ENCODE data around the gene CENPC. TPM values are rescaled to one million over a fixed set of nuclear protein-coding genes. Genes with fewer than 3 reads are reported as not detected.

CENPC gene
- total RNA-seq, 1 experiment from 2014 or later = 11.8 TPM

DNA sequence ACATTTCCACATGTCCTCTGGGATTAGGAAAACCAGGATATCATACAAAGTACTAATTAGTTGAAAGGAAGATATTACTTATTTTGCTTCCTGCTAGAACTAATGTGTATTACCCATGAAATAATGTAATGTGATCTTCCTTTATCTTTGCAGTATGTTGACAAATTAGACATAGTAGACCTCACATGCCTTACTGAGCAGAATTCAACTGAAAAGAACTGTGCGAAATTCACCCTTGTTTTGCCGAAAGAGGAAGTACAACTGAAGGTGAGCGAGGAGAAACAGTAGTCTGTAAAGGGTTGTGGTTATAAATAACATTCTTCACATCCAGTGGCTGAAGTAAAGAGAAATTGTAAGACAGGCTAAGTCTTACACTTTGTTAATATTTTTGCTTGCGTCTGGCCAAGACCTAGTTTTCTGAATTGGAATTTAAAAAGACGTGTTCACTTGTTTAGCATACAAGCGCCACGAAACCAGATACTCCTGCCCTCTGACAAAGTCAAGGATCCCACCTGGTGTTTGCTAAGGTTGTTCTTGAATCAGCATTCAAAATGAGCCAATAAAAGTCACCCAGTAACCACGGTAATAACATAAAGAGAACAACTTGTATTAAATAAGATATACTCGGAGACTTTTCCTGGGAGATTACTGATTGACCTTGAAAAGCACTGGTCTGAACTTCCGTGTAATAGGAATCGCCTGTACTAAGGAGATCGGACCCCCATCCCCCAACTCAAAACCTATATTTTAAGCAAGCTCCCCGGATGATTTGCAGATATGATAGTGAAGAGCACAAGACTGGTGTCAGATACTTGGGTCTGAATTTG lies 30.1 kb upstream of the CENPC start:
- no peak overlapping the region for H3K27ac ChIP-seq (ENCODE audit: low read depth, low read length, poor library complexity, severe bottlenecking)
- POLR2A ChIA-PET (ENCODE audit: low non-redundant PET) = no interaction called here
- no TSS peak for BruUV-seq (replicated peaks)

DNA sequence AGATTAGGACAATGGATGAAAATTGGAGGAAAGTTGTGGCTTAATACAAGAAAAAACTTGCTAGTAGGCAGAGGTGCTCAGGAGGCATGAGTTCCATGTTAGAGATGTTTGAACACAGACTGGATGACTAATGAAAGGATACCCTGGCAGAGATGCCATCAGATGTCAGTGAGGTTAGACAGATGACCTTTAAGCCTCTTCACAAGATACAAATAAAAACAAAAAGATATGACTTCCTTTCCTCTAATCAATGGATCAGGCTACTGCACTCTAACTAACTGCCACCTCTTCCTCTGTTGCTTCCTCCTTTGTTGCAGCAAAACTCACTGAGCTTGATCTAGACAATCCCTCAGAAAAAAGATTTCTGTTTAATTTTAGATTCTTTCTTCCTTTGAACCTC lies 27.9 kb upstream of the CENPC start:
- Histone ChIP-seq H3K4me3 (ENCODE audit: low read depth, low read length, poor library complexity, severe bottlenecking) (no peak overlapping the region), H3K27ac (ENCODE audit: low read depth, low read length, poor library complexity, severe bottlenecking) (no peak overlapping the region), H3K9me3 (ENCODE audit: low read depth, low read length, poor library complexity, severe bottlenecking) (no peaks in the 10 kb centered on the region), H3K4me1 (ENCODE audit: insufficient read depth, low read length, poor library complexity, severe bottlenecking) (no peaks in the 10 kb centered on the region), H3K27me3 (replicated peaks; ENCODE audit: insufficient read depth, low read depth, low read length, poor library complexity) (no peaks in the 10 kb centered on the region), H3K36me3 (ENCODE audit: insufficient read depth, low read length, poor library complexity, severe bottlenecking) (no peaks in the 10 kb centered on the region)
- intact Hi-C loops (cut with micrococcal nuclease; ENCODE audit: unreplicated experiment) = no loop called here
- BruUV-seq (replicated peaks) = no TSS peak
- POLR2A ChIA-PET (ENCODE audit: low non-redundant PET) = no interaction called here
- DNase-seq (ENCODE audit: low spot score) = no peak
- CTCF ChIA-PET = no interaction called here
- TF ChIP-seq, protein P1, sequence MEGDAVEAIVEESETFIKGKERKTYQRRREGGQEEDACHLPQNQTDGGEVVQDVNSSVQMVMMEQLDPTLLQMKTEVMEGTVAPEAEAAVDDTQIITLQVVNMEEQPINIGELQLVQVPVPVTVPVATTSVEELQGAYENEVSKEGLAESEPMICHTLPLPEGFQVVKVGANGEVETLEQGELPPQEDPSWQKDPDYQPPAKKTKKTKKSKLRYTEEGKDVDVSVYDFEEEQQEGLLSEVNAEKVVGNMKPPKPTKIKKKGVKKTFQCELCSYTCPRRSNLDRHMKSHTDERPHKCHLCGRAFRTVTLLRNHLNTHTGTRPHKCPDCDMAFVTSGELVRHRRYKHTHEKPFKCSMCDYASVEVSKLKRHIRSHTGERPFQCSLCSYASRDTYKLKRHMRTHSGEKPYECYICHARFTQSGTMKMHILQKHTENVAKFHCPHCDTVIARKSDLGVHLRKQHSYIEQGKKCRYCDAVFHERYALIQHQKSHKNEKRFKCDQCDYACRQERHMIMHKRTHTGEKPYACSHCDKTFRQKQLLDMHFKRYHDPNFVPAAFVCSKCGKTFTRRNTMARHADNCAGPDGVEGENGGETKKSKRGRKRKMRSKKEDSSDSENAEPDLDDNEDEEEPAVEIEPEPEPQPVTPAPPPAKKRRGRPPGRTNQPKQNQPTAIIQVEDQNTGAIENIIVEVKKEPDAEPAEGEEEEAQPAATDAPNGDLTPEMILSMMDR (conservative IDR thresholded peaks at IDR 0.05; ENCODE audit: low read depth, low read length) = no peak
- TF ChIP-seq EZH2 (IDR thresholded peaks at IDR 0.05; ENCODE audit: borderline replicate concordance, low read depth, low read length, poor library complexity, severe bottlenecking) = no peak

More for the DNA sequence above, 30.1 kb upstream of the CENPC start:
- intact Hi-C loops (cut with micrococcal nuclease; ENCODE audit: unreplicated experiment) = no loop called here
- no peaks in the 10 kb centered on the region for H3K4me1 ChIP-seq (ENCODE audit: insufficient read depth, low read length, poor library complexity, severe bottlenecking)
- no peak overlapping the region for H3K4me3 ChIP-seq (ENCODE audit: low read depth, low read length, poor library complexity, severe bottlenecking)
- CTCF ChIA-PET = no interaction called here
- no peaks in the 10 kb centered on the region for H3K27me3 ChIP-seq (replicated peaks; ENCODE audit: insufficient read depth, low read depth, low read length, poor library complexity)
- DNase-seq (ENCODE audit: low spot score) = no peak
- no peaks in the 10 kb centered on the region for H3K9me3 ChIP-seq (ENCODE audit: low read depth, low read length, poor library complexity, severe bottlenecking)
- no peaks in the 10 kb centered on the region for H3K36me3 ChIP-seq (ENCODE audit: insufficient read depth, low read length, poor library complexity, severe bottlenecking)
- no peak for TF ChIP-seq EZH2 (IDR thresholded peaks at IDR 0.05; ENCODE audit: borderline replicate concordance, low read depth, low read length, poor library complexity, severe bottlenecking)
- TF ChIP-seq, protein P1 (conservative IDR thresholded peaks at IDR 0.05; ENCODE audit: low read depth, low read length) = no peak

- H3K27me3 ChIP-seq (replicated peaks; ENCODE audit: insufficient read depth, low read depth, low read length, poor library complexity) = no peaks in the 10 kb centered on the region
- DNase-seq (ENCODE audit: low spot score) = no peak
- ChIA-PET POLR2A (ENCODE audit: low non-redundant PET) (no interaction called here), CTCF (no interaction called here)
- TF ChIP-seq EZH2 (IDR thresholded peaks at IDR 0.05; ENCODE audit: borderline replicate concordance, low read depth, low read length, poor library complexity, severe bottlenecking) = no peak
- TF ChIP-seq, protein P1 (conservative IDR thresholded peaks at IDR 0.05; ENCODE audit: low read depth, low read length) = no peak
- H3K9me3 ChIP-seq (ENCODE audit: low read depth, low read length, poor library complexity, severe bottlenecking) = no peaks in the 10 kb centered on the region
- no TSS peak for BruUV-seq (replicated peaks)
- no peak overlapping the region for H3K27ac ChIP-seq (ENCODE audit: low read depth, low read length, poor library complexity, severe bottlenecking)
- intact Hi-C loops (cut with micrococcal nuclease; ENCODE audit: unreplicated experiment) = no loop called here
- no peak overlapping the region for H3K4me3 ChIP-seq (ENCODE audit: low read depth, low read length, poor library complexity, severe bottlenecking)
- no peaks in the 10 kb centered on the region for H3K4me1 ChIP-seq (ENCODE audit: insufficient read depth, low read length, poor library complexity, severe bottlenecking)
- H3K36me3 ChIP-seq (ENCODE audit: insufficient read depth, low read length, poor library complexity, severe bottlenecking) = no peaks in the 10 kb centered on the region
Measured at GRCh38 chr4:67571975-67572374, 26.7 kb upstream of the CENPC start.

All from A673 (cell line).